CD4-positive, alpha-beta T cell treated with Interleukin-17A for 1 hour (primary cell): Measurements from ENCODE around the gene ZBTB45.

ENCODE experiments used
- DNase-seq: peaks from one replicate; pipeline ENCODE4 v3.0.0-alpha.2; 2020

Gene ZBTB45

DNA sequence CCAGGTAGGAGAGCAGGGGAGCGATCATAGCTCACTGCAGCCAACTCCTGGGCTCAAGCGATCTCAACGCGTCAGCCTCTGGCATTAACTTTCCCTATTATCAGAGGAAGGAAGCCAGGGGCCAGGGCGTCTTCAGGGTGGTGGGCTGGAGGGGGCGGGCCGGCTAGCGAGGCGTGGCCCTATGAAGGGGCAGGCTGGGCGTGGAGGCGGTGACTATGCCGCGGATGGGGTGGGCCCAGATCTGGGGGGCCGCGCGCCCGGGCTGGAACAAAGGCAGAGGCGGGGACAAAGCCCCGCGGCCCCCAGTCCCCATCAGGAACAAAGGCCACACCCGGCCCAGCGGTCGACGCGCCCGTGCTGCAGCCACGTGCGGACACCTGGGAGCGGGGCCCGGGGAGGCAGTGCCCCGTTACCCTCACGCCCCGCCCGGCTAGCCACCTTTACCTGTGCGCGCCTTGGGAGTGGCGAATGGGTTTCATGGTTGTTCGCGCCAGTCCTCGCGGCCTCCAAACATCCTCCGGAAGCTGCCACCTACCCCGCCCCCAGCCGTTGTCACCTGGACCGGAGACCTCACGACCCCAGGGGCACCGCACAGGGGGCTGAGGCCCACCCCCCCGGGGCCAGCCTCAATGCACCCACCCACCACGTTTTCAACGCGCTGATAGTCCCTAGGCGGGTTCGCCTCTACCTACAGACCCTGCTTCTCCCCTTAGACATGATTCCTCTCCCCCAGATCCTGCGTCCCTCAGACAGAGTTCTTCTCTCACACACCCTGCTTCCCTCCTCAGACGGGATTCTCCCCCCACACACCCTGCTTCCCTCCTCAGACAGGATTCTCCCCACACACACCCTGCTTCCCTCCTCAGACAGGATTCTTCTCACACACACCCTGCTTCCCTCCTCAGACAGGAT is 18.9 kb upstream of the ZBTB45 start:
- DNase-seq = peak; percentile 56

DNA sequence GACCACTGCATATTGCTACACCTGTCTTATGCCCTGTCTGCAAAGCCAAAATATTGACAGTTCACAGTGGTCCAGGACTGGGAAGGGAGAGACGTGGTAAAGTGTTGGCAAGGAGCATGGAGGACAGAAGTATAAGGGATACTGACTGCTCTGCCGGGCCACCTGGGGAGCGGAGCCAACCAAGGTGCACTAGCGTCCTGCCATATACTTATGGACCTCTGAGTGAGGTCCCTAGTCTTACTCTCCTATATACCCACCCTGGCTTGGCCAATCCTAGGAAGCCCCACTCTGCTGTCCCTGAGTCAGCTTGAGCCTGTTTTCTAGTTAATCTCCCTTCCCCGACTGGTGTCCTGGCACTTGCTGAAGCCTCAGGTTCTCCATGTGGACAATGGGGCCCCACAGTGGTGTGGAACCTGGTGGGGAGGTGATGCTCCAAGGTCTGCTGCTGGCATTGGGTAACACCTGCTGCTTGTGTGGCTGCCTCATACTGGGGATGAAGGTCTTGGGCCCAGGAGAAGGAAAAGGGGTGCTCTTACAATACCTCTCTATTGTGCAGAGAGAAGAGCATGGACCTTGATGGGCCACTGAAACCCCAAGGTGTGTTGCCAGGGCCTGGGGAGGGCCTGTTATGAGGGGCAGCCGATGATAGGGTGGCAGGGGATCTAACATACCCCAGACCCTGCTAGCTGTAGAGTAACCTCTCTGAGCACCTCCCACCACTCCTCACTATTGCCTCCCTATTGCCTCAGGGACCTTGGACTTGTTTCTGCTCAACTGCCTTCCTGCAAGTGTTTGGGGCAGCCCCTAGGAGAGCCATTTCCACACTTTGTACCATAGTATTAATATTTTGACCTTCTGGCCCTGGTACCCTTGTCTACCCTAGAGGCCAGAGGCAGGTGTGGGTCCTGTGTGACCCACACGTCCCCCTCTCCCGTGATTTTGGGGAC is 17.5 kb upstream of the ZBTB45 start:
- DNase-seq = no peak

DNA sequence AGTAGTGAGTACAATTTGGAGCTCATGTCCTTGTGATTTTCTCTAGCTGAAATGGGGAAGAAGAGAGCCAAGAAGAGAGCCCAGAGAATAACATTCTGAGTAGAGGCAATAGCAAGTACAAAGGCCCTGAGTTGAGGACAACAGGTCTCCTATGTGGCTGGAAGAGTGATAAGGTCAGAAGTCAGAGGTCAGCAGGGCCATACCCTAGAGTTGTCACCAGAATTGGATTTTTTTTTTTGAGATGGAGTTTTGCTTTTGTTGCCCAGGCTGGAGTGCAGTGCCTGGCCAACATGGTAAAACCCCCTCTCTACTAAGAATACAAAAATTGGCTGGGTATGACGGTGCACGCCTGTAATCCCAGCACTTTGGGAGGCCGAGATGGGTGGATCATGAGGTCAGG is 16.2 kb upstream of the ZBTB45 start:
- no peak for DNase-seq

DNA sequence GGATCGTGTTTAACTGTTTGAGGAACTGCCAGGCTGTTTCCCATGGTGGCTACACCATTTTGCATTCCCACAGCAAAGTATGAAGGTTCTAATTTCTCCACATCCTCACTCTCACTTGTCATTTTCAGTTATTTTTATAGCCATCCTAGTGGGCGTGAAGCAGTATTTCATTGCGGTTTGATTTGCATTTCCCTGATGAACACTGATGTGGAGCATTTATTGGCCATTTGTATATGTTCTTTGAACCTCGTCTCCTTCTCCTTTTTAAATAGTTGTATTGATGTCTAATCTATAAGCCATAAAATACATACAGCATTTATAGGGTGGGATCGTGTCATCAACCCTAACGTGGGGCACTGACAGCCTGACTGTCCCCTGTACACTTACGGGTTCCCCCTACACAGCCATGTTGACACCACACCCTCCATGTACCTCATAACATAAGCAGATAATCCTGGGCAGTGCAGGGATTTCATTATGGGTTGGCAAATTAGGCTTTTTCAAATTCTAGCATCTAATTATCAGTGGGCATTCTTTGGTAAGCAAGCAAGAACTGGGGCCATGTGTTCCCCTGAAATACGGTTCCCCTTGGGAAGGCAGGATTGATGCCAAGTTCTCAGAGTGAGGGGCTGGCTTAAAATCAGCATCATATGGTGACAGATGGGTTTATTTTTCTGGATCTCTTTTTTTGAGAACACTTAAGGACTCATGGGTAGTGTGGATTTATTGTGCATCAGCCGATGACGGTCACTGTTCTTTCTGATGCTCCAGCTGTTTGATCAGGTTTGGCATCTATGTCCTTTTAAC is 11.6 kb upstream of the ZBTB45 start:
- no peak for DNase-seq

DNA sequence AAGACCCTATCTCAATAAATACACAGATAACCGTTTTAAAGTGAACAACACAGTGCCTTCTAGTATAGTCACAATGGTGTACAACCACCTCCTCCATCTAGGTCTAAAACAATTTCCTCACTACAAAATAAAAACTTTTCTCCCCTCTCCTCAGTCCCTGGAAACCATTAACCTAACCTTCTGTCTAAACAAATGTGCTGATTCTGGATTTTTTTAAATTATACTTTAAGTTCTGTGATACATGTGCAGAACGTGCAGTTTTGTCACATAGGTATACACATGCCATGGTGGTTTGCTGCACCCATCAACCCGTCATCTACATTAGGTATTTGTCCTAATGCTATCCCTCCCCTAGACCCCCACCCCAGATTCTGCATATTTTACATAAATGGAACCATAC is 9.8 kb upstream of the ZBTB45 start:
- DNase-seq = no peak

DNA sequence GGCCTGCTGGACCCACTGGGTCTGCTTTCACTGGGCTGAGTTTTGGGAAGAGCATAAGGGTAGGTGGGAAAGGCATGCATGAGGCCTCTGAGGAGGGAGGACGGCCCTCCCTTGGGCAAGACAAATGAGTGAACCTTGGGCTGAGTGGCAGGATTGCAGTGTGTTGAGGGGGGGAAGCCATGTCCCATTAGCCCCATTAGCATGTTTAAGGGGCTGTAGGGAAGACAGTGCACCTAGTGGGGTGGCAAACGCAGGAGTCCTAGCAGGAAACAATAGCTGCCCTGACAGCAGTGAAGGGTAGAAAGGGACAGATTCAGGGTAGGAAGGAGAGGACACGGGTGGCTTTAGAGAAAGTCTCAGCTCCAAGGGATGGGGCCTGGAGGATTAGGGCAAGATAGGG is 3.1 kb upstream of the ZBTB45 start:
- no peak for DNase-seq

DNA sequence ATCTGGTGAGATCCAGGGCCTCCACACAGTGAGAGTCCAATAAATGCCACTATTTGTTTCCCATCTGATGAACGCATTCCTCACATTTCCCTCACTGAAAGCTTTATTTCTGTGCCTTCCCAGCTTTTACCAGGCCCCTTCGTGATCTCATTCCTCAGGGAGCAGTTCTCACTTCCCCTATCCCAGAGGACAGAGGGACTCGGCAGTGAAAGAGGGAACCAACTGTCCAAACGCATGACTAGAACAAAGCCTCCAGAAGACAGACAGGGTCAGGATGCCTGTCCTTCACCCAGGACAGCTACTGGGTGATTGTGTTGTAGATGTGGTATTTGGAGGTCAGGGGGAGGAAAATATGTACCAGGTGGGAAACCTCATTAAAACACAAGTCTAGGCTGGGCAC is 2.0 kb upstream of the ZBTB45 start:
- DNase-seq = no peak

DNA sequence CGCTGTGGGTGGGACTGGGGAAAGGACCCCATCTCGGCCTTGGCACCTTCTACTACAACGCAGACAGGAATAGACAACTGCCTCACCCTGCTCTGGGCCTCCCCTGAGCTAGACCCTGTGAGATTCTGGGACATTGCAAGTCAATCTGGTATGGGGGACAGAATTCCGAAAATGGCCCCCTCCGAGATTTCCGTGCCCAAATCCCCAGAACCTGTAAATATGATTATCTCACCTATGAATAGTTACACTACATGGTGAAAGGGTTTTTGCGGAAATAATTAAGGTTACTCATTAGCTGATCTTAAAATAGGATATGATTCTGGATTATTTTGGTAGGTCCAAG is 618 bp upstream of the ZBTB45 start:
- DNase-seq = no peak

DNA sequence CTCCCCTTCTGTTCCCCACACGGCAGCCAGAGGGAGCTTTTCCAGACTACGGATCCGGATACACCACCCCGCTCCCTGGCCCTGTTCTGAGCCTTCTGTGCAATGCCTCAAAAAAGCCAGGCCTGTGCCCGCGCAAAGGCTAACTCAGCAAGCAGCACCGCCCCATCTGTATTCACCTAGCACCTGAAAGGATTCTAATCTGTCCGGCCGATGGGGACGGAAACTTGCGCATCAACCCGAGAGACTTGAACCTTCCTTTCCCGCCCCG is 589 bp downstream of the ZBTB45 start:
- peak; percentile 60 for DNase-seq

DNA sequence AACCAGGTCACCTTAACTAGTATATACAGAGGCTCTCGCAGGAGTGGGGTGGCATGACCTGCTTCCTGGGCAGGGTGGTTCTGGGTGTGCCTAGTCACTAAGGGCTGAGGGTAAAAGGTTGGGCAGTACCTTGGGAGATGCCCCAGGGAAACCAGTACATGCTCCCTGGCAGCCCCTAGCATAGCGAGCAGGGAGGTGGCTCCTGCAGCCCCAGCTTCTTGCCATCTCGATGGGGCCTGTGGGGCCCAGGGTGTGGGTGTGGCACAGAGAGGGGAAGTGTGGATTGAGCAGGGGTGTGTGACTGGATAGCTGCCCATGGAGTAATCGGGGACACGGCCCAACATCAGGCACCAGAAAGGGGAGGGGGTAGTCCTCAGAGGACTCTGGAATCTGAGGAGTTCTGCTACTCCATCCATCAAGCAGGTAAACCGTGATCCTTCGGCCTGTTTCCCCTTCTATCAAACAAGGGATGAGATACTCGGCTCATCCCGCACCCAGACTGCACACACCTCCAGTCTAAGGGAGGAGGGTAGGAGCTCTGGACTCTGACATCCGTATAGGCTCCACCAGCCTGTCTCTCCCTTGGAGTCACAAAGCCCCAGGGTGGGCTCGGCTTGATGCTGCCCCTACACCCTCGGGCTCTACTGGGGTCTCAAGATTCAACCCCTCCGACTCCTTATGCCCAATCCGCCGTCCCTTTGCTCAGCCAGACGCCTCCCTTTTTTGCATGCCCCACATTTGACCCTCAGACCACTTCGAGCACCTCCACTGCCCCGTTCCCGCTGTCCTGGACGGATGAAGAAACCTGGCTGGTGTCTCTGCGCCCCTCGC is 1.1 kb downstream of the ZBTB45 start:
- DNase-seq = no peak

DNA sequence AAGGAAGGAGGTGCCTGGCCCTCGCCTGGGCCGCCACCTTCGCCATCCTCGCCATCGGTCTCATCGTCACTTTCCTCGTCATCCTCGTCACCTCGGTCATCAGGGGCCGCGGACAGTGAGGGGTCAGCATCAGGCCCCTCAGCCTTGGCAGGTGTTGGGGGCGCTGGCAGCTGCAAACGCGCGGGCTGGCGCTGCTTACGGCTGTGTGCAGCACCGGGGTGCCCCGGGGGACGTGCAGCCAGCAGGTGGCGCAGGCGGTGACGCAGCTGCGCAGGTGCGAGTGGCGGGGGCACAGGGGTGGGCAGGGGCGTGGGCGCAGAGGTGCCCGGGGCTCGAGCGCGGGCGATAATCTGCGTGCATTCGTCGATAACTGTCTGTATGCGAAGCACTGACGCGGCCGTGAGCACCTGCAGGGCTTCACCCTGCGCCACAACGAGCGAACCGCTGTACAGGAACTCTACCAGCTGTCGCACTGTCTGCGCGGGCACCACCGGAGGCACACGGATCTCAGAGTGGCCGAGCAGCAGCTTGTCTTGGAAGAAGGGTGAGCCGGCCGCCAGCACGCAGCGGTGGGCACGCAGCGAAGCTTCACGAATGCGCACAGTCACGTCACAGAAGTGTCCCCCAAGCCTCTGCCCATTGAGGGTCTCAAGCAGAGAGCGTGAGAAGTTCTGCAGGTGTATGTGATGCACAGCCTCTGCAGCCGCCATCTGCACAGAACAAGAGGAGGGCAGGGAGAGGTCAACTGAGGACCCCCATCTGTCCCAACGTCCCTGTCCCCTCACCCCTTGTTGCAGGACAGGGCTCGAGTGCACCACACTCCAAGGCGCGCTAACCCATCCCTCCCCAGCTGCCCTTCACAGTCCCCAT is 2.4 kb downstream of the ZBTB45 start:
- DNase-seq = no peak

DNA sequence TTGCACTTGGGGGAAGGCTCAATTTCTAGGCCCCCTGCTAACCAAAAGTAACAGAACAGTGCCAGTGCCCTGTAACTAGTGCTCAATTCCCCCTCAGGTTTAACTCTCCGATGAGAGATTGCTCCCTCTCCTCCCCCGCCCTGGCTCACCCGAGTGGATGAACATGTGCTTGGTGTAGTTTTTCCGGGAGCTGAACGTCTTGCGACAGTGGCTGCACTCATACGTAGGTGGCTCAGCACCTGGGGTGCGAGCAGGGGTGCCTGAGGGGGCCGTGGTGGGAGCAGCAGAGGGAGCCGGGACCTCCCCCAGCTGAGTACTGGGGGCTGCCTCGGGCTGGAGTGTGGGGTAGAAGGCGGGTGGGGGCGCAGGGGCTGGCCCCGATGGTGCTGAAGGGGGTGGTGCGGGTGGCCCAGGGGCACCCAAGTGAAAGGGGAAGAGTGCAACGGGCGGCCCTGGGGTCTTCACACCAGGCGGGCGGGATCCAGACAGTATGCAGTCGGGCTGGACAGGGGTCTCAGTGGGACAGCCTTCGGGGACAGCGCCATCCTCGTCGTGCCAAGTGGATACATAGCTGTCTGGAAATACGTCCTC is 3.3 kb downstream of the ZBTB45 start:
- no peak for DNase-seq

DNA sequence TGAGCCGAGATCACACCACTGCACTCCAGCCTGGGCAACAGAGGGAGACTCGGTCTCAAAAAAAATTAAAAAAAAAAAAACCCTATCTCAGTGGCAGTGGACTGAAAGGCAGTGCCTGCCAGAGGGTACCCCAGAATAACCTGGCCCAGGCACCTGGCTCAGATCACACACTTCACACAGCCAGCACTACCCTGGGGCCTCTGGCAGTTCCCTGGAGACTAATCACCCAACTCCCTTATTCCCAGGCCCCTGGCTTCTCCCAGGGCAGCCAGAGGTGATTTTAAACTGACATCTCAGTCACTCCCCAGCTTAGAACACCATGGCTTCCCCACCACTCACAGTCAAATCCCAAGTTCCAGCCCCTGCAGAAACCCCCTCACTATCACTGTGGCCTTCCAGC is 4.4 kb downstream of the ZBTB45 start:
- DNase-seq = no peak

DNA sequence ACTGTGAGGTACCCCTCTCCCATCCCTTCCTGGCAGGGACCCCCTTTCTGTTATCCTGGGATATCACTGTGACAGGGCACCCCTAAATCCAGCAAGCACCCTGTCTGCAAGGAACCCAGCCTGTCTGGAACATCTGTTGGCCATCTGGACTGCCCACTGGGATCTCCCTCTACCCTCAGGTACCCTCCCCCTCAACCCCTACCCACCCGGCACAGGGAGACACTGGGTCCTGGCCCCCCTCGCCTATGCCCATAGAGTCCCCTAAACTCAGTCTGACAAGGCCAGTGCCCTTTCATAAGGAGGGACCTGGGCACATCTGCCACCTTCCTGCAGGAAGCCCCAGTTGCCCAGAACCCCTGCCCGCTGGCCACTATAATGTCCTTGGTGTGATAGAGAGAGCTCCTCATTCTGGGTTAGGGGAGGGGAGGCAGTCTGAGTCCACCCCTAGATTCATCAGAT is 5.0 kb downstream of the ZBTB45 start:
- DNase-seq = no peak

DNA sequence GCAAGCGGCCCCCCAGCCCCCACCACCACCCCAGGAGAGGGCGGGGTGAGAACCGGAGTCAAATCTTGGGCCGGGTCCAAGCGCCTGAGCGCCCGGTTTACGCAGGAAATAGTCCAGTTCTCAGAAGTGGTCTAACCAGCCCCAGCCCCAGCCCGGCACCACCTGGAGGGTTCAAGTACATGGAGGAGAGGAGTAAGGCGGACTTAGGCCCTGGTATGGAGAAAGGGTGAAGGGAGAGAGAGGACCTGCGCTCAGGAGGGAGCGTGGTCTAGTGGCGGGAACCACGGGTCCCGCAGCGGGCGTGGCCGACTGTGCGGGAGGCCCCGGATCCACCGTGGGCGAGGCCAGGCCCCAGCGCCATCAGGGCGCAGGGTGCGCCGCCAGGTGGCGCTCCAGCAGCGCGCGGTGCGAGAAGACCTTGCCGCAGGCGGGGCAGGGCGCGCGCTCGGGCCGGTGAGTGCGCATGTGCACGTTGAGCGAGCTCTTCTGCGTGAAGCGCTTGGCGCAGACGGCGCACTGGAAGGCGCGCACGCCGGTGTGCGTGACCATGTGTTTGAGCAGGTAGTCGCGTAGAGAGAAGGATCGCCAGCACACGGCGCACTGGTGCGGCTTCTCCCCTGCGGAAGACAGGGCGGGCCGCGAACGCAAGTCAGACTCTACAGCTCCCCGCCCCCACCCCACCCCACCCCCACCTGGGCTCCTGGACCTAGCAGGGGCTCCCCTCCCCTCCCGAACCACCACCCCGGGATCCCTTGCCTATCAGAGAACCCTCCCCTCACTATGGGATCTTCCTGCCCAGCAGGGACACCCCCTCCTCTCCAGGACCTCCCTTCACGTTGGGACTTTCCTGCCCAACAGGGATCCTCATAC is 5.7 kb downstream of the ZBTB45 start:
- peak; percentile 93 for DNase-seq

DNA sequence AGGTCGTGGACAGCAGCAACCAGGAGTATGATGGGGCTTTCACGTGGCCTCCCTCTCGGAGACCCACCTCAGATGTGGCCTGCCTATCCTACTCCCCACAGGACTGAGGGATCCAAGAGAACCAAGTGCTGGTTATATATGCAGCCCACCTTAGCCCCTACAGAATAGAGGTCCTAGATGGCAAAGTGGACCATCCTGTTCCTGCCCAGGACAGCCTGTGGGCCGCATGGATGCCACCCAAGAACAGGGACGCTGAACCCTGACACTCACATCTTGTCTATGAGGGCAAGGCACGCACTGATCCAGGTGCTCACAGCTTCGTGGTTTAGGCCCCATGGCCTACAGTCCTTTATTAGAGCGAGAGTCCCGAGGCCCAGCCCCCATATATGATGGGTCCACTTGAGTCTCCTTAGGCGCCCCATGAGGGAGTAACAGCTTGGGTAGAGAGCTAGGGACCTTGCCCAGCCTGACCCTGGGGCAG is 6.4 kb downstream of the ZBTB45 start:
- DNase-seq = no peak

DNA sequence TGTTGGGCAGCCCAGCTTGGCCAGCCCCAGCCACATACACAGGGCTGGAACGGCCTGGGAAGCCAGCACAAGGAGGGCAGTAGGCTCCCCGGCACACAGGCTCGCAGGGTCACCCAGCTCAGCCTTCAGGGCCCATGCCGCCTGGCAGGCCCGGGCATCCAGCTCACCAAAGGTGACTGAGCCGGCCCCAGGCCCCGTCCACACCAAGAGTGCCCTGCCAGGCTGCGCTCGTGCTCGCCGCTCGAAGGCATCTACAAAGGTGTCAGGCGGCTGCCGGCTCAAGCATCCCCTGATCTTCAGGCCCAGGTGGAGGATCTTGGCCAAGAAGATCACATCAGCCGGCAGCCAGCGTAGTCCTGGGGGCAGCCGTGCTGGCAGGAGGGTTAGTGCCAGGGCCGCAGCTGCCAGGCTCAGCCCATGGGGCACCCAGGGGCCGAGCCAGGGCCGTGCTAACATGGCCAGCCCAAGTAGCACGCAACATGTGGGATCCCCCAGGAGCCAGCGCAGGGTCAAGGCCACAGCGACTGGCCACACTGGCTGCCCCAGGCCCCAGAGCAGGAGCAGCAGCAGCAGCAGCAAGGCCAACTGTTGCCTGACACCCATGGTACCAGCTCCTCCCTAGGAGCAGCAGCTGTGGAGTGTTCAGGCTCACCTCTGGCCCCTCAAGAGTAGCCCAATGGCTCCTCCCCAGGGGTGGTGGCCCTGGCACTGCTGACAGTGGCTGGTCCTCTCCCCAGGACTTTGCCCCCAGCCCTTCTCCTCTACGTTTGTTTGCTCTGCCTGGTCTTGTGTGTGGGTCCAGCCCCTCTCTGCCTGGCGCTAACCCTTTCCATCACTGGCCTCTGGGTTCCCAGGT is 8.0 kb downstream of the ZBTB45 start, which contains the start of gene SLC27A5:
Gene SLC27A5 (minus strand): TSS at position 640 of the 856 bp plus-strand sequence. CDS start 37 bp downstream, at position 603.
- no peak for DNase-seq

DNA sequence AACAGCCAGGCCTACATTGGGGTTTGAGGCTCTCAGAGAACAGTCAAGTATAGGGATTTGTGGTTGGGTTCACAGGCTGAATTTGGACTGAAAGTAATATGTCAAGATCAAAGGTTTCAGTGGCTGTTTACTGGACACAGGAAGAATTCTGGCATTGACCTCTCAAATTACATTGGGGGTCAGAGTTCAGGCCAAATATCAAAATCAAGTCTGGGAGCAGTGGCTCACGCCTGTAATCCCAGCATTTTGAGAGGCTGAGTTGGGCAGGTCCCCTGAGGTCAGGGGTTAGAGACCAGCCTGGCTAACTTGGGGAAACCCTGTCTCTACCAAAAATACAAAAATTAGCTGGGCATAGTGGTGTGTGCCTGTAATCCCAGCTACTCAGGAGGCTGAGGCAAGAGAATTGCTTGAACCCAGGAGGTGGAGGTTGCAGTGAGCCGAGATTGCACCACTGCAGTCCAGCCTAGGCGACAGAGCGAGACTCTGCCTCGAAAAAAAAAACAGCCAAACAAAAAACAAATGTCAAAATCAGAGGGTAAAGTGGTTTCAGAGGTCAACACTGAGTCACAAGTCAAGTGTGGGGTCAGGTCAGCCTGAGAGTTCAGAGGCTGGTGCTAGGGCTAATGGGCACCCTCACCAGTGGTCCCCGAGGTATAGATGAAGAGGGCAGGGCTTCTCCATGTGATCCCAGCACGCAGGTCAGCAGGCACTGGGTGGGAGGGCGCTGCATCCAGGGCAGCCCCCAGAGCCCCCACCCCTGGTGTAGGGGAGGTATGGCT is 9.3 kb downstream of the ZBTB45 start:
- no peak for DNase-seq
